Karpas-422 (cell line): ENCODE measurements around the gene FAM171A1. TPM values are rescaled to one million over a fixed set of nuclear protein-coding genes. Genes with fewer than 3 reads are reported as not detected.

Experiments used
- DNase-seq: peaks from one replicate; pipeline ENCODE4 v3.0.0-alpha.2; 2015
- H2AFZ ChIP-seq: fragments of 200-600 bp; sonication (generic); 2 replicates; pipeline ENCODE4 v1.6.1; 2014; ENCODE audit warnings: antibody characterized with exemption, low read length, mixed read lengths
- H3K27ac ChIP-seq: fragments of 200-600 bp; sonication (generic); 2 replicates; pipeline ENCODE4 v1.5.1; 2014; ENCODE audit warnings: mild to moderate bottlenecking, low read length, moderate library complexity
- H3K27me3 ChIP-seq: fragments of 200-600 bp; sonication (generic); 2 replicates; pipeline ENCODE4 v1.6.1; 2014; ENCODE audit warnings: low read length, mixed read lengths
- H3K36me3 ChIP-seq: fragments of 200-600 bp; sonication (generic); 2 replicates; pipeline ENCODE4 v1.6.1; 2014; ENCODE audit warnings: low read length, mixed read lengths; ENCODE audit not compliant: insufficient read depth
- H3K4me1 ChIP-seq: fragments of 200-600 bp; sonication (generic); 2 replicates; pipeline ENCODE4 v1.6.1; 2014; ENCODE audit warnings: mild to moderate bottlenecking, low read length, mixed read lengths
- H3K4me2 ChIP-seq: fragments of 200-600 bp; sonication (generic); 2 replicates; pipeline ENCODE4 v1.6.1; 2014; ENCODE audit warnings: low read length, low read depth, mild to moderate bottlenecking; ENCODE audit not compliant: poor library complexity, severe bottlenecking
- H3K4me3 ChIP-seq: fragments of 200-600 bp; sonication (generic); 2 replicates; pipeline ENCODE4 v1.5.1; 2014; ENCODE audit warnings: mild to moderate bottlenecking, antibody characterized with exemption, low read length, mixed read lengths
- H3K79me2 ChIP-seq: fragments of 200-600 bp; sonication (generic); 2 replicates; pipeline ENCODE4 v1.6.1; 2014; ENCODE audit warnings: mild to moderate bottlenecking, low read length, mixed read lengths
- H3K9ac ChIP-seq: fragments of 200-600 bp; sonication (generic); 2 replicates; pipeline ENCODE4 v1.6.0; 2014; ENCODE audit warnings: low read length
- H3K9me2 ChIP-seq: fragments of 200-600 bp; sonication (generic), shearing (Covaris generic); replicated peaks from 2 replicates; pipeline ENCODE4 v1.6.0; 2014; ENCODE audit warnings: mild to moderate bottlenecking, low read length, moderate library complexity; ENCODE audit not compliant: insufficient read depth
- H3K9me3 ChIP-seq: fragments of 300-700, 200-600 bp; sonication (generic); 2 replicates; pipeline ENCODE4 v1.6.1; 2014; ENCODE audit warnings: low read length, mixed read lengths
- H4K20me1 ChIP-seq: fragments of 200-600 bp; sonication (generic); 2 replicates; pipeline ENCODE4 v1.6.1; 2014; ENCODE audit warnings: mild to moderate bottlenecking, antibody characterized with exemption, low read length, low read depth; ENCODE audit not compliant: insufficient read depth
- total RNA-seq: library from RNA; depleted of rRNA; stranded (reverse); fragments of >200 nt; shearing (Covaris generic); gene quantifications from 2 replicates; pipeline ENCODE4 v1.2.3, GENCODE V29; 2014; ENCODE audit warnings: low replicate concordance

The FAM171A1 gene
- total RNA-seq, 1 experiment from 2014 or later, result not detected

- H3K4me3 ChIP-seq, result no peak overlapping the region
- H3K27ac ChIP-seq, result no peak overlapping the region
- H3K9ac ChIP-seq, result no peak overlapping the region
- H2AFZ ChIP-seq, result no peak overlapping the region
- no peaks in the 10 kb centered on the region for H3K9me2 ChIP-seq
- H3K4me1 ChIP-seq, result no peaks in the 10 kb centered on the region
- no peaks in the 10 kb centered on the region for H4K20me1 ChIP-seq
- no peaks in the 10 kb centered on the region for H3K9me3 ChIP-seq
- no peaks in the 10 kb centered on the region for H3K27me3 ChIP-seq
- H3K79me2 ChIP-seq, result no peaks in the 10 kb centered on the region
- H3K36me3 ChIP-seq, result no peaks in the 10 kb centered on the region
- DNase-seq, result no peak
- no peak overlapping the region for H3K4me2 ChIP-seq
Observed at GRCh38 chr10:15324611-15325010, 46.5 kb downstream of the FAM171A1 start.

GRCh38 chr10:15324113-15324512 is 47.0 kb downstream of the FAM171A1 start:
- Histone ChIP-seq H4K20me1 (no peaks in the 10 kb centered on the region), H3K4me3 (no peak overlapping the region), H3K4me1 (no peaks in the 10 kb centered on the region), H3K9me3 (no peaks in the 10 kb centered on the region), H3K9me2 (no peaks in the 10 kb centered on the region), H3K27ac (no peak overlapping the region), H3K79me2 (no peaks in the 10 kb centered on the region), H3K9ac (no peak overlapping the region), H3K4me2 (no peak overlapping the region), H2AFZ (no peak overlapping the region), H3K27me3 (no peaks in the 10 kb centered on the region), H3K36me3 (no peaks in the 10 kb centered on the region)
- no peak for DNase-seq

DNA sequence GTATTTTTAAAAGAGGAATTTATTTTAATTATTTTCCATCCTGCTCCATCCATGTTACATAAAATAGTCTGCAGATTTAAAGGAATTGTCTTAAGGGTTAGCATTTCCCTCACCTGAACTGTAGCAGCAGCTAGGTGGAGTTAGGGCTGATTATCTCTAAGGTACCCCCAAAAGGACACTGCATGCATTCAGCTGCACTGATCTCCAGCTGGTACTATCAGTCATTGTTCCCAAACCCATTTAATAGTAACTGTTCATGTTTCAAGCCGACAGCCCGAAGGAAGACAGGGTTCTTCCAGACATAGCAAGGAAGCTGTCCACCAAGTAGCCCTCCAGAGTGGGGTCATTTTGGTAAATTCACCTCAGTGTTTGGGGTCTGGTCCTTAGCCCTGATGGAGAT is 48.7 kb downstream of the FAM171A1 start:
- Histone ChIP-seq H3K9me3 (no peaks in the 10 kb centered on the region), H3K27me3 (no peaks in the 10 kb centered on the region), H3K9ac (no peak overlapping the region), H3K4me2 (no peak overlapping the region), H2AFZ (no peak overlapping the region), H3K4me1 (no peaks in the 10 kb centered on the region), H3K4me3 (no peak overlapping the region), H3K27ac (no peak overlapping the region), H3K9me2 (no peaks in the 10 kb centered on the region), H3K36me3 (no peaks in the 10 kb centered on the region), H3K79me2 (no peaks in the 10 kb centered on the region), H4K20me1 (no peaks in the 10 kb centered on the region)
- no peak for DNase-seq

GRCh38 chr10:15321431-15322341 is 49.4 kb downstream of the FAM171A1 start:
- H3K4me2 ChIP-seq, result no peak overlapping the region
- H3K9me3 ChIP-seq, result no peaks in the 10 kb centered on the region
- no peak overlapping the region for H3K9ac ChIP-seq
- H3K27ac ChIP-seq, result no peak overlapping the region
- H4K20me1 ChIP-seq, result no peaks in the 10 kb centered on the region
- no peak overlapping the region for H2AFZ ChIP-seq
- H3K9me2 ChIP-seq, result no peaks in the 10 kb centered on the region
- no peaks in the 10 kb centered on the region for H3K4me1 ChIP-seq
- no peak overlapping the region for H3K4me3 ChIP-seq
- H3K36me3 ChIP-seq, result no peaks in the 10 kb centered on the region
- DNase-seq, result no peak
- no peaks in the 10 kb centered on the region for H3K27me3 ChIP-seq
- H3K79me2 ChIP-seq, result no peaks in the 10 kb centered on the region

DNA sequence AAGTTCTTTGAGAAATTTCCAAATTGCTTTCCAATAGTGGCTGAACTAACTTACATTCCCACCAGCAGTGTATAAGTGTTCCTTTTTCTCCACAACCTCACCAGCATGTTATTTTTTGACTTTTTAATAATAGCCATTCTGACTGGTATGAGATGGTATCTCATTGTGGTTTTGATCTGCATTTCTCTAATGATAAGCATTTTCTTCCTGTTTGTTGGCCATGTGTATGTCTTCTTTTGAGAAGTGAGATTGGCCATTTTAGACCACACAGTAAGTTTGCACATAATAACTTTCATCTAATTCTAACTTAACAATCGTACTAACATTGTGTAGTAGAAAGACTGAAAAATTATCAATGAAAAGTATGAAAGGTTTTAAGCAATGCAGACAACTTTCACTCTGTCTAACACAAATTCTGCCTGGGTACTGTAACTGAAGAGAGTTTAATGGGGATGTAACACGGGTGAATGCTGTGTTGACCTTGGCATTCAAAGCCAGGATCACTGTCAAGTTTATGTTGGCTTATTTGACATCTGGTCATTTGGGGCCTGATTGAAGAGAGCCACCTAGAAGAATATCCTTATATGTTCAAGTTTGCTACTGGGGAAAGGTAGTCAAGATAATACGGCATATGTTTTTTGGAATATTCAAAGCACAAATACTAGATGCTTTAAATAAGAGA is 50.4 kb downstream of the FAM171A1 start:
- DNase-seq, result no peak
- no peak overlapping the region for H3K9ac ChIP-seq
- no peaks in the 10 kb centered on the region for H3K9me2 ChIP-seq
- no peaks in the 10 kb centered on the region for H3K36me3 ChIP-seq
- H3K9me3 ChIP-seq, result no peaks in the 10 kb centered on the region
- no peaks in the 10 kb centered on the region for H4K20me1 ChIP-seq
- H2AFZ ChIP-seq, result no peak overlapping the region
- H3K4me2 ChIP-seq, result no peak overlapping the region
- H3K79me2 ChIP-seq, result no peaks in the 10 kb centered on the region
- no peaks in the 10 kb centered on the region for H3K4me1 ChIP-seq
- H3K27ac ChIP-seq, result no peak overlapping the region
- no peak overlapping the region for H3K4me3 ChIP-seq
- no peaks in the 10 kb centered on the region for H3K27me3 ChIP-seq

DNA sequence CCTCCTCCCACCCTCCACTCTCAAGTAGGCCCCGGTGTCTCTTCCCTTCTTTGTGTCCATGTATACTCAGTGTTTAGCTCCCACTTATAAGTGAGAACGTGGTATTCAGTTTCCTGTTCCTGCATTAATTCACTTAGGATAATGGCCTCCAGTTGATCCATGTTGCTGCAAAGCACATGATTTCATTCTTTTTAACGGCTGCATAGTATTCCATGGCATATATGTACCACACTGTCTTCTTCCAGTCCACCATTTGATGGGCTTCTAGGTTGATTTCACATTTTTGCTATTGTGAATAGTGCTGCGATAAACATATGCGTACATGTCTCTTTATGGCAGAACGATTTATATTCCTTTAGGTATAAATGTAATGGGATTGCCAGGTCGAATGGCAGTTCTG is 51.0 kb downstream of the FAM171A1 start:
- Histone ChIP-seq H3K27ac (no peak overlapping the region), H3K9me3 (no peaks in the 10 kb centered on the region), H3K79me2 (no peaks in the 10 kb centered on the region), H3K27me3 (no peaks in the 10 kb centered on the region), H2AFZ (no peak overlapping the region), H3K4me2 (no peak overlapping the region), H3K4me3 (no peak overlapping the region), H3K4me1 (no peaks in the 10 kb centered on the region), H3K9me2 (no peaks in the 10 kb centered on the region), H3K9ac (no peak overlapping the region), H4K20me1 (no peaks in the 10 kb centered on the region), H3K36me3 (no peaks in the 10 kb centered on the region)
- no peak for DNase-seq

DNA sequence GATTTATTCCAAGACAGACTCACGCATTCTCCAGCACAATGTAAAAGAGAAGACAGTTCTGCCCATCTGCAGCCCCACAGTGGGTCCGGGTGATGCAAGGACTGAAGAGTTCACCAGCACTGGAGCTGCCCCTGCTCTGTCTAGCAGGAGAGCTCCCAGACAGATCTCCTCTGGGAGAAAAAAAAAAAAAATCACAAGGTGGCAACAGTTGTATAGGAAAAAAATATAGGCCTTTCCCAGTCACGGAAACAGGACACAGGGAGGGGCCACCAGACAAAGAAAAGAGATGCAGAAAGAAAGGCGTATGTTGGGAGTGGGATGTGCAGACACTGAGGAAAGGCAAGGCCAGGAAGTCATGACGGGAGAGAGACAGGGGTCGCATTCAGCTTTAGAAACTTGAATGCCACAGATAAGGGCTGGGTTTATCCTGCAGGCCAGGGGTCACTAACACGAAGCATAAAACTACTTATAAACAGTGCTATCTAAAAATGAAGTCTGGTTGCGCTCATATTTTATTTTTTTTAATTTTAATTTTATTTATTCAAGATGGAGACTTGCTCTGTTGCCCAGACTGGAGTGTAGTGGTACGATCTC is 54.1 kb downstream of the FAM171A1 start:
- H2AFZ ChIP-seq, result no peak overlapping the region
- H3K4me2 ChIP-seq, result no peak overlapping the region
- H3K4me1 ChIP-seq, result no peaks in the 10 kb centered on the region
- no peak overlapping the region for H3K4me3 ChIP-seq
- H3K27me3 ChIP-seq, result no peaks in the 10 kb centered on the region
- H3K79me2 ChIP-seq, result no peaks in the 10 kb centered on the region
- no peaks in the 10 kb centered on the region for H3K36me3 ChIP-seq
- H4K20me1 ChIP-seq, result no peaks in the 10 kb centered on the region
- H3K9me2 ChIP-seq, result no peaks in the 10 kb centered on the region
- no peak overlapping the region for H3K9ac ChIP-seq
- no peak for DNase-seq
- H3K9me3 ChIP-seq, result no peaks in the 10 kb centered on the region
- no peak overlapping the region for H3K27ac ChIP-seq

DNA sequence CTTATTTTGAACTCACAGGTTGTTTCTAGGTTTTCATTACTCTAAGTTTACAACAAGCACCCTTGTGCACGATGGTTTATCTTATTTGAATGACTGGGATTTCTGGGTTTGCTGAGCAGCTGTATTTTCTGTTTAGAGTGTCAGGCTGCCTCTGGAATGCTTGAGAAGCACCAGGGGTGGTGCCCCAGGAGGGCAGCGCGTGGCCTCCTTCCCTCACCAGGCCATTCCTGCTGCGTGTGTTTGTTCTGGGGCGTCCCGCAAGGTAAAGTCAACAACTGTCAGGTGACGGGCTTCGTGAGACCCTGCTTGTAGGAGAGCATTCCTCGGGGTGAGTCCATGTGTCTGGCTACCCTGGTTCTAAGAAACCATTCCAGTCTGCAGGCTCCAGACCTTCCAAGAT is 54.9 kb downstream of the FAM171A1 start:
- H3K79me2 ChIP-seq, result no peaks in the 10 kb centered on the region
- H3K27ac ChIP-seq, result no peak overlapping the region
- H3K27me3 ChIP-seq, result no peaks in the 10 kb centered on the region
- DNase-seq, result no peak
- no peaks in the 10 kb centered on the region for H4K20me1 ChIP-seq
- H3K36me3 ChIP-seq, result no peaks in the 10 kb centered on the region
- no peak overlapping the region for H2AFZ ChIP-seq
- no peak overlapping the region for H3K9ac ChIP-seq
- H3K4me2 ChIP-seq, result no peak overlapping the region
- no peaks in the 10 kb centered on the region for H3K4me1 ChIP-seq
- no peaks in the 10 kb centered on the region for H3K9me2 ChIP-seq
- no peaks in the 10 kb centered on the region for H3K9me3 ChIP-seq
- no peak overlapping the region for H3K4me3 ChIP-seq
